AG04450 (cell line): ENCODE data around the gene DOK5. TPM values are rescaled to one million over a fixed set of nuclear protein-coding genes. Genes with fewer than 3 reads are reported as not detected.

Experiments used
- CTCF ChIA-PET: fragments of 300-600, 350-600 bp; formaldehyde crosslinking; extraction: SDS; loops from one replicate; lab custom pipeline; 2022; ENCODE audit warnings: antibody characterized with exemption, inconsistent platforms; lab: Charles Lee
- POLR2A ChIA-PET: fragments of 350-600 bp; formaldehyde crosslinking; extraction: SDS; loops from one replicate; lab custom pipeline; 2021; ENCODE audit warnings: antibody characterized with exemption, inconsistent platforms; lab: Yijun Ruan, JAX
- DNase-seq: peaks from one replicate; pipeline ENCODE4 v3.0.0-alpha.2; 2011; ENCODE audit warnings: low read depth, low spot score
- H3K27ac ChIP-seq: one replicate; pipeline ENCODE4 v1.5.1; 2012; ENCODE audit warnings: low read depth, low read length, control low read depth
- H3K27me3 ChIP-seq: one replicate; pipeline ENCODE4 v1.6.0; 2012; ENCODE audit warnings: low read length; ENCODE audit not compliant: control insufficient read depth, insufficient read depth
- H3K4me3 ChIP-seq: 2 replicates; pipeline ENCODE4 v1.5.1; 2011; ENCODE audit warnings: mild to moderate bottlenecking, low read depth, low read length, control low read depth
- H3K9me3 ChIP-seq: 2 replicates; pipeline ENCODE4 v1.5.1; 2012; ENCODE audit warnings: low read length; ENCODE audit not compliant: control insufficient read depth, insufficient read depth
- CTCF ChIP-seq: IDR thresholded peaks from 2 replicates; pipeline ENCODE4 v1.5.1; 2011; ENCODE audit warnings: low read depth, low read length, control low read depth, inconsistent platforms
- polyA plus RNA-seq: library from polyadenylated mRNA; depleted of rRNA; stranded (reverse); fragments of >200 nt; gene quantifications from 2 replicates; pipeline ENCODE4 v1.2.3, GENCODE V29; 2011

DOK5 gene
- polyA plus RNA-seq, 1 experiment: 1.9 TPM

DNA sequence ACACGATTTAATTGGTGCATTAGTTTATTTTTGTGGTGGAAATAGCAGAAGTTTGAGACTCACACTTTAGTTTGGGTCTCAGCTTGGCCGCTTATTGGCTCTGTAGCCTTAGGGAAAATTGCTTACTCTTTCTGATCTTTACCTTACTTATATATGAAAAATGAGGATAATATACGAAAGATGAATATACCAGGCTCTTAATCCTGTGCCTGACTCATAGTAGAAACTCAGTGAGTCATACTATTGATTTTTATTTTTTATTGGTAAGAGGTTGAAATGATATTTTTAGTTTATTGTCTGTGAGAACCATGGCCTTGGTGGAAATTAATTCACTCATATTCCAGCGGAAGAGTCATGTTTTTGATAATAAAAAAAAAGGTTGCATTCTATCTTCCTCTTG lies 11.2 kb downstream of the DOK5 start:
- H3K4me3 ChIP-seq: no peak overlapping the region
- no peaks in the 10 kb centered on the region for H3K27me3 ChIP-seq
- DNase-seq: no peak
- H3K27ac ChIP-seq: no peak overlapping the region
- no peak for TF ChIP-seq CTCF
- CTCF ChIA-PET: no interaction called here
- H3K9me3 ChIP-seq: no peaks in the 10 kb centered on the region
- POLR2A ChIA-PET: no interaction called here

DNA sequence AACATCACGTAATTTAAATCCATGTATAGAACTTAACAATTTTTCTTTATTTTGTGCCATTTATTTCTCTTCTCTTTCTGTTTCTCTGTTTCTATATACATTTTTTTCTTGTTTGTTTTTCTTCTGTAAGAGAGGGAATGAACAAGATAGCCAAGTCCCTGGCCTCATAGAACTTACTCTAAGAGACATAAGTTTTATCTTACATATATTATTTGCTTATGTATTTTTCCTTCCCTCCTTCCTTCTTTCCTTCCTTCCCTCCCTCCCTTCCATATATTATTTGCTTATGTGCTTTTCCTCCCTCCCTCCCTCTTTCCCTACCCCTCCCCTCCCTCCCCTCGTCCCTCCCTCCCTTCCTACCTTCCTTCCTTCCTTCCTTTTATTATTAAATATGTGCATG lies 13.0 kb downstream of the DOK5 start:
- TF ChIP-seq CTCF: no peak
- no peak for DNase-seq
- Histone ChIP-seq H3K27ac (no peak overlapping the region), H3K4me3 (no peak overlapping the region), H3K27me3 (no peaks in the 10 kb centered on the region), H3K9me3 (no peaks in the 10 kb centered on the region)
- POLR2A ChIA-PET: no interaction called here
- CTCF ChIA-PET: no interaction called here

GRCh38 chr20:54491506-54491905 lies 16.1 kb downstream of the DOK5 start:
- TF ChIP-seq CTCF: no peak

DNA sequence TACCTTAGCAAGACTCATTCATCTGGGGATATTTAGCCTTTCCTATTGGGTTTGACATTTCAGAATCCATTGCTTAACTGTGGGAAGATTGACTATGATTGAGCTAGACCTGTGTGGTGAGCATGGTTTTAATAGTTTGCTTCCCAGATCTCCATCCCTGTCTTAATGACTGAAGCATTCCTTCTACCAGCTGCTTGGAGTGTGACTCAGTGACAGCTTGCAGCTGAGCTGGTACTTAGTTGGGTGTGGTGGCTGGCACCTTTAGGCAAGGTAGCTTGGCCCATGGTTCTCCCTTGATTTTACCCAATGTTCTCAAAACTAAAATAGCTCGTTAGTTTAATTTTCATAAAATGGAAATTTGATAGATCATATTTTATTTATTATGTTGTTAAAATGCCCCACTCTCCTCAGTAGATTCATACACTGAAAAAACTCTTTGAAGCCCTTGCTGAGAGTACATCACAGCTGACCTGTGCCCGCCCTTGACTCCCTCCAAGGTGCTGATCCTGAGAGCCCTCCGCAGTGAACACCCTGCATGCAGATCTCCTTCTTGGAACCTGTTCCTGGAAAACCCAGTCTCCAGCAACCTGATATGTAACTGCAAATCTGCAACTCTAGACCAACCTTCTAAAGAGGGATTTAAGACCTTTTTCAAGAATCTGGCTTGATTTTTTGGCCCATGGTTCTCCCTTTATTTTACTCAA lies 19.1 kb downstream of the DOK5 start:
- TF ChIP-seq CTCF: no peak
- ChIA-PET POLR2A (no interaction called here), CTCF (no interaction called here)
- no peaks in the 10 kb centered on the region for H3K9me3 ChIP-seq
- DNase-seq: no peak
- no peak overlapping the region for H3K27ac ChIP-seq
- H3K4me3 ChIP-seq: no peak overlapping the region
- no peaks in the 10 kb centered on the region for H3K27me3 ChIP-seq

More at GRCh38 chr20:54491506-54491905, 16.1 kb downstream of the DOK5 start:
- CTCF ChIA-PET: no interaction called here
- POLR2A ChIA-PET: no interaction called here
- Histone ChIP-seq H3K27ac (no peak overlapping the region), H3K4me3 (no peak overlapping the region), H3K9me3 (no peaks in the 10 kb centered on the region), H3K27me3 (no peaks in the 10 kb centered on the region)
- no peak for DNase-seq

DNA sequence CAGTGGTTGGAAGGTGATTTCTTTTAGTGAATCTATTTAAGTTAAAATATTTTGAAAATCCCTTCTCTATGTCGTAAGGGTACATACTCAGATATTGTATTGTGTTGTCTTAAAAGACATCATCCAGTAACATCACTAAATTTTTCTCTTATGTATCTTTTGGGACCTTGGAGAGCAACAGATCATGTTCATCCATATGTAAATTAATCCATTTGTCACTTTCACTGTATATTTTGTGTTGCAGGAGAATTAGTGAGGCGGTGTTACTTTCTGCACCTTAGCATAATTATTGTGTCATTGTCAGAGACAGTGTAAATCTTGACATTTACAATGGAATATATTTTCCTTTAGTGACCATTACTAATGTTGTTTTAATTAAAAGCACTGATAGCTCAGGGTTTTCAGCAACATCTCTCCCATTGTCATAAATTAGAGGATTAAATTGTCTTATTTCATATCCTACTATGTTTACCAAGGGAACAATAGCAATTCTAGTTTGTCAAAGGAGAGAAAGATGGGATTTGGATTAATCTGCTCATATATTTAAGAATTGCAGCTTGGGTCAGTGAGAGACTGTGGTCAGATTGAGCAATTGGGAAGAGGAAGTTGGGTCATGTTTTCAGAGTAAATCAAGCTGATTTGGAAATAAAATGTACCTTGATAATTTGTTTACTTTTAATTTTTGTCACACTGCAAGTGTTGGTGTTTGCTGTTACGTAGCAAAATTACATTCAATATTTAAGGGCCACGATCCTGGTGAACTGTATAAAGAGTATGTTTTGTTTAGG lies 22.7 kb downstream of the DOK5 start:
- POLR2A ChIA-PET: no interaction called here
- no peaks in the 10 kb centered on the region for H3K9me3 ChIP-seq
- H3K27ac ChIP-seq: no peak overlapping the region
- CTCF ChIA-PET: no interaction called here
- TF ChIP-seq CTCF: no peak
- no peaks in the 10 kb centered on the region for H3K27me3 ChIP-seq
- no peak for DNase-seq
- H3K4me3 ChIP-seq: no peak overlapping the region
